Measurements from ENCODE around the gene TNFAIP8L2.

GRCh38 chr1:151132335-151133017 is 24.0 kb upstream of the TNFAIP8L2 start:
- TF ChIP-seq CTCF (IDR thresholded peaks at IDR 0.05) (no peak), POLR2A (IDR thresholded peaks at IDR 0.05) (no peak)

All from sigmoid colon (tissue), 3 donors.